Stimulated activated CD8-positive, alpha-beta memory T cell treated with anti-CD3 and anti-CD28 coated beads, Interleukin-4, amount 100 ng/mL, for 48 hours (primary cell): ENCODE measurements around the gene SLC29A1.

Source experiments
- DNase-seq: peaks from one replicate; pipeline ENCODE4 v3.0.0-alpha.2; 2020

SLC29A1 gene

GRCh38 chr6:44257025-44257752 lies 33.8 kb downstream of the SLC29A1 start, which contains the start of gene SLC35B2:
SLC35B2 (minus strand) TSS chr6:44257528; CDS start chr6:44257410, 118 bp downstream.
- DNase-seq = peak; percentile 76

- DNase-seq = no peak
Measured at GRCh38 chr6:44257753-44258324, 34.4 kb downstream of the SLC29A1 start.

- no peak for DNase-seq
Measured at GRCh38 chr6:44258325-44258863, 35.0 kb downstream of the SLC29A1 start.

- no peak for DNase-seq
Measured at GRCh38 chr6:44258921-44259320, 35.5 kb downstream of the SLC29A1 start.

- no peak for DNase-seq
Measured at GRCh38 chr6:44260011-44260410, 36.6 kb downstream of the SLC29A1 start.

- no peak for DNase-seq
Measured at GRCh38 chr6:44260451-44261297, 37.3 kb downstream of the SLC29A1 start.

GRCh38 chr6:44261581-44261980 lies 38.2 kb downstream of the SLC29A1 start:
- DNase-seq = no peak

- DNase-seq = no peak
Measured at GRCh38 chr6:44262467-44263353, 39.3 kb downstream of the SLC29A1 start.

- DNase-seq = peak; percentile 57
Measured at GRCh38 chr6:44263354-44264100, 40.1 kb downstream of the SLC29A1 start.

- DNase-seq = peak; percentile 53
Measured at GRCh38 chr6:44264154-44265006, 41.0 kb downstream of the SLC29A1 start.

- DNase-seq = peak; percentile 99
Measured at GRCh38 chr6:44265007-44265721, 41.8 kb downstream of the SLC29A1 start, which contains the start of gene NFKBIE. NFKBIE (minus strand) TSS chr6:44265551; CDS start chr6:44265346, 205 bp downstream.

GRCh38 chr6:44265722-44266233 lies 42.4 kb downstream of the SLC29A1 start:
- DNase-seq = no peak

- DNase-seq = no peak
Measured at GRCh38 chr6:44266347-44266746, 43.0 kb downstream of the SLC29A1 start.

- no peak for DNase-seq
Measured at GRCh38 chr6:44267252-44267651, 43.9 kb downstream of the SLC29A1 start.

GRCh38 chr6:44268095-44268628 lies 44.8 kb downstream of the SLC29A1 start:
- DNase-seq = peak; percentile 78

- DNase-seq = no peak
Measured at GRCh38 chr6:44269178-44269920, 46.0 kb downstream of the SLC29A1 start.

GRCh38 chr6:44269921-44270525 lies 46.6 kb downstream of the SLC29A1 start, which contains the start of gene TMEM151B:
TMEM151B (plus strand) TSS chr6:44270450; CDS start chr6:44270743, 293 bp downstream.
- DNase-seq = no peak
